Dendritic cell treated with granulocyte-macrophage colony-stimulating factor and Interleukin-4, amounts not matched to agents 40 ng/mL and 50 ng/mL, for 4 days (primary cell): ENCODE data around the gene KLF6.

ENCODE experiments used
- H3K27ac Mint-ChIP-seq: one replicate; pipeline ENCODE4 v1.8.0; 2022; ENCODE audit warnings: mild to moderate bottlenecking, mixed read lengths
- H3K27me3 Mint-ChIP-seq: one replicate; pipeline ENCODE4 v1.8.0; 2022; ENCODE audit warnings: mild to moderate bottlenecking, mixed read lengths
- H3K36me3 Mint-ChIP-seq: one replicate; pipeline ENCODE4 v1.8.0; 2022; ENCODE audit warnings: low read depth, mixed read lengths
- H3K4me1 Mint-ChIP-seq: one replicate; pipeline ENCODE4 v1.8.0; 2022; ENCODE audit warnings: low read depth, mixed read lengths
- H3K4me3 Mint-ChIP-seq: one replicate; pipeline ENCODE4 v1.8.0; 2022; ENCODE audit warnings: mild to moderate bottlenecking, moderate library complexity, mixed read lengths
- H3K9me3 Mint-ChIP-seq: one replicate; pipeline ENCODE4 v1.8.0; 2022; ENCODE audit warnings: mixed read lengths
- intact Hi-C: fragments of 100-400 bp; cut with micrococcal nuclease; formaldehyde crosslinking; loops from one replicate; pipeline ENCODE4 v1.15.0; 2022

The KLF6 gene

GRCh38 chr10:3780021-3780770 is 4.8 kb downstream of the KLF6 start:
- Mint-ChIP-seq H3K36me3 (peaks cover 100% of the 10 kb centered on the region), H3K4me1 (peaks cover 60% of the 10 kb centered on the region), H3K4me3 (peak overlapping the region; percentile 86), H3K27ac (peak overlapping the region; percentile 99), H3K27me3 (no peaks in the 10 kb centered on the region), H3K9me3 (no peaks in the 10 kb centered on the region)
- intact Hi-C loops = loop anchor here (10.0 kb wide), 1 partner anchor 985 kb away; no protein-coding TSS in a partner anchor

GRCh38 chr10:3779158-3779741 is 5.8 kb downstream of the KLF6 start:
- peaks cover 65% of the 10 kb centered on the region for H3K4me1 Mint-ChIP-seq
- H3K36me3 Mint-ChIP-seq = peaks cover 99% of the 10 kb centered on the region
- peak overlapping the region; percentile 99 for H3K27ac Mint-ChIP-seq
- H3K27me3 Mint-ChIP-seq = no peaks in the 10 kb centered on the region
- H3K4me3 Mint-ChIP-seq = peak overlapping the region; percentile 86
- no peaks in the 10 kb centered on the region for H3K9me3 Mint-ChIP-seq
- intact Hi-C loops = loop anchor here (5.0 kb wide), 1 partner anchor 542 kb away; no protein-coding TSS in a partner anchor

GRCh38 chr10:3778692-3779157 is 6.3 kb downstream of the KLF6 start:
- Mint-ChIP-seq H3K27me3 (no peaks in the 10 kb centered on the region), H3K27ac (peak overlapping the region; percentile 99), H3K4me3 (peak overlapping the region; percentile 86)

GRCh38 chr10:3777981-3778691 is 6.9 kb downstream of the KLF6 start:
- intact Hi-C loops = loop anchor here (2.0 to 5.0 kb wide), 2 partner anchors 311 to 541 kb away; no protein-coding TSS in a partner anchor
- Mint-ChIP-seq H3K36me3 (peaks cover 93% of the 10 kb centered on the region), H3K27ac (peak overlapping the region; percentile 99), H3K4me3 (peak overlapping the region; percentile 86), H3K4me1 (peaks cover 66% of the 10 kb centered on the region), H3K9me3 (no peaks in the 10 kb centered on the region), H3K27me3 (no peaks in the 10 kb centered on the region)

More at GRCh38 chr10:3778692-3779157, 6.3 kb downstream of the KLF6 start:
- Mint-ChIP-seq H3K4me1 (peaks cover 66% of the 10 kb centered on the region), H3K36me3 (peaks cover 99% of the 10 kb centered on the region), H3K9me3 (no peaks in the 10 kb centered on the region)
- intact Hi-C loops = loop anchor here (5.0 kb wide), 1 partner anchor 541 kb away; no protein-coding TSS in a partner anchor

GRCh38 chr10:3776796-3777571 is 8.0 kb downstream of the KLF6 start:
- Mint-ChIP-seq H3K4me3 (peak overlapping the region; percentile 56), H3K36me3 (peaks cover 82% of the 10 kb centered on the region), H3K27me3 (no peaks in the 10 kb centered on the region), H3K4me1 (peaks cover 66% of the 10 kb centered on the region), H3K27ac (peak overlapping the region; percentile 99), H3K9me3 (no peaks in the 10 kb centered on the region)
- intact Hi-C loops = loop anchor here (2.0 to 5.0 kb wide), 2 partner anchors 310 to 540 kb away; no protein-coding TSS in a partner anchor

GRCh38 chr10:3775696-3776551 is 9.1 kb downstream of the KLF6 start:
- Mint-ChIP-seq H3K27me3 (no peaks in the 10 kb centered on the region), H3K9me3 (no peaks in the 10 kb centered on the region), H3K36me3 (peaks cover 71% of the 10 kb centered on the region), H3K27ac (peak overlapping the region; percentile 99), H3K4me1 (peaks cover 55% of the 10 kb centered on the region), H3K4me3 (peak overlapping the region; percentile 42)
- intact Hi-C loops = loop anchor here (2.0 to 5.0 kb wide), 2 partner anchors 309 to 539 kb away; no protein-coding TSS in a partner anchor

- intact Hi-C loops = loop anchor here (5.0 kb wide), 1 partner anchor 538 kb away; no protein-coding TSS in a partner anchor
- H3K4me3 Mint-ChIP-seq = no peak overlapping the region
- H3K27me3 Mint-ChIP-seq = no peaks in the 10 kb centered on the region
- peaks cover 55% of the 10 kb centered on the region for H3K4me1 Mint-ChIP-seq
- peak overlapping the region; percentile 99 for H3K27ac Mint-ChIP-seq
- H3K36me3 Mint-ChIP-seq = peaks cover 62% of the 10 kb centered on the region
- H3K9me3 Mint-ChIP-seq = no peaks in the 10 kb centered on the region
Measured at GRCh38 chr10:3774814-3775695, 10.0 kb downstream of the KLF6 start.

- H3K27ac Mint-ChIP-seq = peak overlapping the region; percentile 99
- no peak overlapping the region for H3K4me3 Mint-ChIP-seq
Measured at GRCh38 chr10:3774018-3774813, 10.8 kb downstream of the KLF6 start.

GRCh38 chr10:3773460-3774017 is 11.5 kb downstream of the KLF6 start:
- Mint-ChIP-seq H3K27ac (no peak overlapping the region), H3K4me3 (no peak overlapping the region), H3K27me3 (no peaks in the 10 kb centered on the region), H3K36me3 (peaks cover 47% of the 10 kb centered on the region), H3K4me1 (peaks cover 54% of the 10 kb centered on the region), H3K9me3 (no peaks in the 10 kb centered on the region)
- intact Hi-C loops = no loop called here

More at GRCh38 chr10:3774018-3774813, 10.8 kb downstream of the KLF6 start:
- intact Hi-C loops = no loop called here
- Mint-ChIP-seq H3K4me1 (peaks cover 54% of the 10 kb centered on the region), H3K9me3 (no peaks in the 10 kb centered on the region), H3K36me3 (peaks cover 54% of the 10 kb centered on the region), H3K27me3 (no peaks in the 10 kb centered on the region)

- no peaks in the 10 kb centered on the region for H3K9me3 Mint-ChIP-seq
- H3K27me3 Mint-ChIP-seq = no peaks in the 10 kb centered on the region
- peaks cover 37% of the 10 kb centered on the region for H3K36me3 Mint-ChIP-seq
- no peak overlapping the region for H3K4me3 Mint-ChIP-seq
- H3K4me1 Mint-ChIP-seq = peaks cover 56% of the 10 kb centered on the region
- intact Hi-C loops = no loop called here
- no peak overlapping the region for H3K27ac Mint-ChIP-seq
Measured at GRCh38 chr10:3772361-3773171, 12.4 kb downstream of the KLF6 start.
